Ishikawa (cell line): ENCODE measurements around the gene FRMPD4.

ENCODE experiments used
- CEBPB ChIP-seq: IDR thresholded peaks from 2 replicates; pipeline ENCODE4 v1.6.1; 2012
- CREB1 ChIP-seq: IDR thresholded peaks from 2 replicates; pipeline ENCODE4 v1.6.1; 2012; ENCODE audit warnings: low read depth
- EGR1 ChIP-seq: IDR thresholded peaks from 2 replicates; pipeline ENCODE4 v1.6.1; 2012
- EP300 ChIP-seq: IDR thresholded peaks from 2 replicates; pipeline ENCODE4 v1.6.1; 2012; ENCODE audit warnings: borderline replicate concordance
- FOXM1 ChIP-seq: IDR thresholded peaks from 2 replicates; pipeline ENCODE4 v1.6.1; 2012; ENCODE audit warnings: low read depth, borderline replicate concordance
- MAX ChIP-seq: IDR thresholded peaks from 2 replicates; pipeline ENCODE4 v1.6.1; 2012
- NFIC ChIP-seq: IDR thresholded peaks from 2 replicates; pipeline ENCODE4 v1.6.1; 2012
- RAD21 ChIP-seq: IDR thresholded peaks from 2 replicates; pipeline ENCODE4 v1.6.1; 2012; ENCODE audit warnings: low read depth
- REST ChIP-seq: IDR thresholded peaks from 2 replicates; pipeline ENCODE4 v1.6.1; 2012; ENCODE audit warnings: low read depth, mild to moderate bottlenecking
- TAF1 ChIP-seq: IDR thresholded peaks from 2 replicates; pipeline ENCODE4 v1.6.1; 2012; ENCODE audit warnings: low read depth, mild to moderate bottlenecking
- TCF12 ChIP-seq: IDR thresholded peaks from 2 replicates; pipeline ENCODE4 v1.6.1; 2012; ENCODE audit warnings: low read depth
- TEAD4 ChIP-seq: IDR thresholded peaks from 2 replicates; pipeline ENCODE4 v1.6.1; 2012
- YY1 ChIP-seq: IDR thresholded peaks from 2 replicates; pipeline ENCODE4 v1.6.1; 2012; ENCODE audit warnings: low read depth
- ZBTB7A ChIP-seq: IDR thresholded peaks from 2 replicates; pipeline ENCODE4 v1.6.1; 2012; ENCODE audit warnings: low read depth
- TF ChIP-seq, protein P1 (sequence below): IDR thresholded peaks from 2 replicates; pipeline ENCODE4 v1.6.1; 2012

Gene FRMPD4

DNA sequence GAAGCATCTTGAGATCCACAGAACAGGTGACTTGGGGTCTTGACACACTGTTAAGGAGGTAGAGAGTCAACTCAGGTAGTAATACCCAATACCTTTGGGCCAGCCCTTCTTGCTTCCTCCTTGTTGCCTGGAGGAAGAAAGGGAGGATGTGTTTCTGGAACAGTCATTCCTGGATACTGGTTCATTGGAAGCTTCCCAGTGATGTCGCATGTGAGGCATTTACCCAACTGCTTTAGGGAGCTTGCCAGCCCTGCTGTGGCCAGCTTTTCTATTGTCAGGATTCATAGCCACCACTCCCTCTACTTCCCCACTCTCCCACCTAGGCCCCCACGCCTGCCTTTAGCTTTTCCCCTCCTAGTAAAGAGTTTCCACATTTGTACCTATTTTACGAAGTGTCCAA, 342.7 kb downstream of the FRMPD4 start:
- no peak for TF ChIP-seq NFIC
- no peak for TF ChIP-seq CREB1
- no peak for TF ChIP-seq FOXM1
- TF ChIP-seq EP300: no peak
- no peak for TF ChIP-seq CEBPB
- no peak for TF ChIP-seq ZBTB7A
- no peak for TF ChIP-seq YY1
- no peak for TF ChIP-seq EGR1
- TF ChIP-seq, protein P1, sequence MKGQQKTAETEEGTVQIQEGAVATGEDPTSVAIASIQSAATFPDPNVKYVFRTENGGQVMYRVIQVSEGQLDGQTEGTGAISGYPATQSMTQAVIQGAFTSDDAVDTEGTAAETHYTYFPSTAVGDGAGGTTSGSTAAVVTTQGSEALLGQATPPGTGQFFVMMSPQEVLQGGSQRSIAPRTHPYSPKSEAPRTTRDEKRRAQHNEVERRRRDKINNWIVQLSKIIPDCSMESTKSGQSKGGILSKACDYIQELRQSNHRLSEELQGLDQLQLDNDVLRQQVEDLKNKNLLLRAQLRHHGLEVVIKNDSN: no peak
- TF ChIP-seq MAX: no peak
- TF ChIP-seq TEAD4: no peak
- no peak for TF ChIP-seq TCF12
- TF ChIP-seq TAF1: no peak
- TF ChIP-seq RAD21: no peak

DNA sequence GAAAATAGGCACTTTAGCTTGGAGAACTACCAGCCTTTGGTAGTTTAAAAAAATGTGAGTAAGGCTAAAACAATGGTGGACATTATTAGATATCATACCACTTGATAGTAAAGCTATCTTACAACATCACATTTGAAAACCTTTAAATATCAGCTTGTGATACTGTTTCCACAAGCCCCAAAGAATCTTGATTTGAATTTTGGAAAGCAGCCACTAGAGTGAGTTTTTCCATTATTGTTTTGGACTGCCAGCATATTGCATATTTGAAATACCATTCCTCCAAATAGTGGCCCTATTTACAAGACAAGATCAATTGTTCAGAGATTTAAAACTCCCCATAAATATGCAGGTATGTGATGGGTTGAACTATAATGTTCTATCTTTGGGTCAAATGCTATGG, 349.9 kb downstream of the FRMPD4 start:
- no peak for TF ChIP-seq TEAD4
- TF ChIP-seq TCF12: no peak
- no peak for TF ChIP-seq CEBPB
- no peak for TF ChIP-seq RAD21
- no peak for TF ChIP-seq FOXM1
- TF ChIP-seq REST: no peak
- TF ChIP-seq, protein P1: no peak

- TF ChIP-seq EP300 (no peak), TEAD4 (no peak), CREB1 (no peak), RAD21 (no peak), REST (no peak), CEBPB (no peak), TAF1 (no peak)
Observed at GRCh38 chrX:12488771-12489170, 350.5 kb downstream of the FRMPD4 start.

DNA sequence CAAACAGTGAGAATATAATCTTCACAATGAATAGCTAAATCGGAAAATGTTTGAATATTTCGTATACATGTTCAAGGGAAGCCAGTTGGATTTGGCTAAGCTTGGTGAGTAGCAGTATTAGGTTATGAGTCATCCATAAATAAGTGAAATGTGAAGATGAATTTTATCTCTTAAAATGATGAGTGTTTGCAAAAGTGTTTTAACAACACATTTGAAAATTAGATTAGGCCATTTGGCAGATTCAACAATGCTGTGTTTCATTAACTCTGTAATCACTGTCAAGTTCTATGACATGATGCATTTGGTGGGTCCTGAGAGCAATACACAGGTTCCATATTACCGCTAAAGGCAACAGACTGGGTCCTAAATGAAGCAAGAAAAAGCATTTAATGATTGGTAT, 351.1 kb downstream of the FRMPD4 start:
- TF ChIP-seq TCF12: no peak
- TF ChIP-seq RAD21: no peak
- TF ChIP-seq, protein P1: no peak
- no peak for TF ChIP-seq NFIC
- TF ChIP-seq CREB1: no peak
- TF ChIP-seq EGR1: no peak
- TF ChIP-seq FOXM1: no peak
- no peak for TF ChIP-seq ZBTB7A
- no peak for TF ChIP-seq TAF1
- no peak for TF ChIP-seq REST
- TF ChIP-seq EP300: no peak
